ENCODE results near the gene NSUN3. TPM values are rescaled to one million over a fixed set of nuclear protein-coding genes. Genes with fewer than 3 reads are reported as not detected.

The NSUN3 gene
- total and polyA plus RNA-seq, 4 donors = 3.9 to 20.0 (median 13.9) TPM

DNA sequence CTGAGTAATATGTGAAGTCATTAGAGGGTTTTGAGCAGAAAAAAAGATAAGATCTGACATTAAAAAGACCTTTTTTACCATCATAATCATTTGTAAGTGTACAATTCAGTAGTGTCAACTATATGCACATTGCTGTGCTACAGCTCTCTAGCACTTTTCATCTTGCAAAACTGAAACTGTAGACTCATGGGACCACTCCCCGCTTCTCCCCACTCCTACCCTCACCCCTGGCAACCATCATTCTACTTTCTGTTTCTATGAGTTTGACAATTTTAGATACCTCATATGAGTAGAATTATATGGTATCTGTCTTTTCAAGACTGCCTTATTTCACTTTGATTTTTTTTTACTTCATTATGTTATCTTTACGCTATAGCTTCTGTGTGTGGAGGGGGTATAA, 112.8 kb downstream of the NSUN3 start:
- no peak for DNase-seq

DNA sequence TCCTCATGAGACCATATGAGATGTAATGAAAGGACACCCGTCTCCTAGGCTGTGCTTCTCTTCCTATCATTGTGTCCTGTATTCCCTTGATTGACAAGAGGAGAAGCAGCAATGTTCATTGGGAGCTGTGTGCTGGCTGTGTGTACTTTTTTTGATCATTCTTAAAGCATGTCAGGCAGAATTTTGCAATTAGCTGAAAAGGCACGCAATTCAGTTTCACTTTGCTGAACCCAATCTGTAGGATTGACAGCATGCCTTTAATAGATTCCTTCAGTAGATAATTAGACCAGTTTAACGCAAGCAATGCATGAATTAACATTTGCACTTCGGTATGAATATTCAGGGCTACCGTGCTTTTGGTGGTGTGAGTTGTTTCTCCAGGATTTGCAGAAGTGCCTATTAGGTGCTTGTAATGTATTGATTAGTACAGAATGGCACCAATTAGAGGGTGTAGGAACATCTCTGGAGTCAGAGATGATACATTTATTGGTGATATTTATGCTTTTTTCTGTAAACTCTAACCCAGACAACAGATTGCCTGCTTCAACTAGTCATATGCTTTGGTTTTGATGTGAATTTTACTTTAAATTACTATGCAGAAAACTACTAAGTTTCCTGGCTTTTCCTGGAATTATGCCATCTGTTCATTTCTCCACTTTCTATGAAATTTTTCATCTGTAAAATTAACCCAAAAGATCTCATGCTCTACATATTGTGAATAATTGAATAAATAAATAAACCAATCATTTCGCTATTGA, 114.3 kb downstream of the NSUN3 start:
- WGBS, 2 donors = 63 to 70% methylated on average over 6 of the region's 6 CpGs
- DNase-seq (no peak), ATAC-seq (ENCODE audit: low FRiP score) (no peak)
- Histone ChIP-seq H3K27me3 (ENCODE audit: control insufficient read depth in 1 of 2, insufficient read depth in 2 of 2, low read length in 1 of 2) (no peaks in the 10 kb centered on the region), H3K27ac (ENCODE audit: low read depth in 1 of 2, low read length in 2 of 2) (no peak overlapping the region), H3K4me1 (ENCODE audit: control insufficient read depth in 1 of 2, insufficient read depth in 2 of 2, low read length in 2 of 2) (no peaks in the 10 kb centered on the region), H3K4me3 (ENCODE audit: low read length in 2 of 2) (no peak overlapping the region), H3K36me3 (ENCODE audit: control insufficient read depth in 1 of 2, insufficient read depth in 2 of 2, low read length in 1 of 2) (no peaks in the 10 kb centered on the region), H3K9me3 (ENCODE audit: control insufficient read depth, low read length) (no peaks in the 10 kb centered on the region)
- intact Hi-C loops (cut with DNase I) = no loop called here

More for the DNA sequence above, 112.8 kb downstream of the NSUN3 start:
- Histone ChIP-seq H3K9me3 (ENCODE audit: control insufficient read depth, low read length) (no peaks in the 10 kb centered on the region), H3K27ac (ENCODE audit: low read depth in 1 of 2, low read length in 2 of 2) (no peak overlapping the region), H3K36me3 (ENCODE audit: control insufficient read depth in 1 of 2, insufficient read depth in 2 of 2, low read length in 1 of 2) (no peaks in the 10 kb centered on the region), H3K27me3 (ENCODE audit: control insufficient read depth in 1 of 2, insufficient read depth in 2 of 2, low read length in 1 of 2) (no peaks in the 10 kb centered on the region), H3K4me3 (ENCODE audit: low read length in 2 of 2) (no peak overlapping the region), H3K4me1 (ENCODE audit: control insufficient read depth in 1 of 2, insufficient read depth in 2 of 2, low read length in 2 of 2) (no peaks in the 10 kb centered on the region)
- WGBS, 2 donors = 81 to 92% methylated on average over 2 of the region's 2 CpGs
- intact Hi-C loops (cut with DNase I) = no loop called here
- ATAC-seq (ENCODE audit: low FRiP score) = no peak

Other genes starting within 250 kb of the NSUN3 start
- gene PROS1, start 89.2 kb upstream of the NSUN3 start, total RNA-seq = 100 to 1,000 TPM in 1 of 2 donors, 10 to 100 TPM in 1; 81.1 to 132 TPM
- 100 to 1,000 TPM in 1 of 2 donors, 10 to 100 TPM in 1; 40.5 to 125 TPM for gene PROS1, start 89.2 kb upstream of the NSUN3 start, polyA plus RNA-seq
- 10 to 100 TPM; 16.5 to 19.1 TPM for gene ARL13B, start 82.9 kb upstream of the NSUN3 start, total RNA-seq
- 1 to 10 TPM; 5.0 to 7.6 TPM for gene ARL13B, start 82.9 kb upstream of the NSUN3 start, polyA plus RNA-seq
- gene STX19, start 34.5 kb upstream of the NSUN3 start, total RNA-seq = under 1 TPM in 1 of 2 donors, not detected in 1; 0.54 TPM
- gene STX19, start 34.5 kb upstream of the NSUN3 start, polyA plus RNA-seq = 1 to 10 TPM in 1 of 2 donors, not detected in 1; 7.1 TPM
- 1 to 10 TPM; 4.5 to 7.1 TPM for gene DHFR2, start 145 bp upstream of the NSUN3 start, total RNA-seq
- gene DHFR2, start 145 bp upstream of the NSUN3 start, polyA plus RNA-seq = 1 to 10 TPM; 2.3 to 4.3 TPM